DOHH2 (cell line): ENCODE measurements around the gene FASN.

Experiments
- H3F3A ChIP-seq: fragments of 200-600 bp; sonication (generic), shearing (Covaris generic); 2 replicates; pipeline ENCODE4 v1.6.0; 2016; ENCODE audit warnings: antibody characterized with exemption, mild to moderate bottlenecking; ENCODE audit not compliant: control insufficient read depth, insufficient read depth
- H3K27ac ChIP-seq: fragments of 200-600 bp; sonication (generic); 2 replicates; pipeline ENCODE4 v1.5.1; 2014; ENCODE audit warnings: low read depth, mild to moderate bottlenecking, low read length, moderate library complexity
- H3K27me3 ChIP-seq: fragments of 200-600 bp; sonication (generic); 2 replicates; pipeline ENCODE4 v1.6.1; 2014; ENCODE audit warnings: mild to moderate bottlenecking, low read length, mixed read lengths; ENCODE audit not compliant: control insufficient read depth
- H3K36me3 ChIP-seq: fragments of 200-600 bp; sonication (generic); 2 replicates; pipeline ENCODE4 v1.6.1; 2014; ENCODE audit warnings: mild to moderate bottlenecking, low read length, moderate library complexity, mixed read lengths; ENCODE audit not compliant: control insufficient read depth
- H3K4me1 ChIP-seq: fragments of 200-600 bp; sonication (generic); 2 replicates; pipeline ENCODE4 v1.6.1; 2014; ENCODE audit warnings: mild to moderate bottlenecking, low read length, mixed read lengths; ENCODE audit not compliant: control insufficient read depth
- H3K4me2 ChIP-seq: fragments of 200-600 bp; sonication (generic); 2 replicates; pipeline ENCODE4 v1.6.0; 2014; ENCODE audit warnings: mild to moderate bottlenecking, low read length, moderate library complexity
- H3K4me3 ChIP-seq: fragments of 200-600 bp; sonication (generic); 2 replicates; pipeline ENCODE4 v1.5.1; 2014; ENCODE audit warnings: mild to moderate bottlenecking, low read length, mixed read lengths
- H3K79me2 ChIP-seq: fragments of 200-600 bp; sonication (generic); 2 replicates; pipeline ENCODE4 v1.6.1; 2014; ENCODE audit warnings: mild to moderate bottlenecking, low read length, mixed read lengths; ENCODE audit not compliant: control insufficient read depth
- H3K9me2 ChIP-seq: fragments of 200-600 bp; sonication (generic); replicated peaks from 2 replicates; pipeline ENCODE4 v1.6.1; 2014; ENCODE audit warnings: mild to moderate bottlenecking, low read length, mixed read lengths; ENCODE audit not compliant: control insufficient read depth
- H3K9me3 ChIP-seq: fragments of 200-600 bp; sonication (generic); 2 replicates; pipeline ENCODE4 v1.6.1; 2014; ENCODE audit warnings: antibody characterized with exemption, low read length, mixed read lengths; ENCODE audit not compliant: control insufficient read depth, insufficient read depth
- H4K20me1 ChIP-seq: fragments of 200-600 bp; sonication (generic); 2 replicates; pipeline ENCODE4 v1.6.0; 2014; ENCODE audit warnings: low read depth, mild to moderate bottlenecking, antibody characterized with exemption, low read length, moderate library complexity; ENCODE audit not compliant: control insufficient read depth, insufficient read depth
- EZH2phosphoT487 ChIP-seq: fragments of 200-600 bp; sonication (generic); IDR thresholded peaks from 2 replicates; pipeline ENCODE4 v1.6.1; 2017; ENCODE audit warnings: borderline replicate concordance, mild to moderate bottlenecking, antibody characterized with exemption, low read length, moderate library complexity, mixed read lengths
- TF ChIP-seq, protein P1 (sequence below): fragments of 200-600 bp; sonication (generic); IDR thresholded peaks from one replicate; pipeline ENCODE4 v1.5.1; 2014; ENCODE audit warnings: antibody characterized with exemption, mild to moderate bottlenecking, low read depth, low read length; ENCODE audit not compliant: poor library complexity, severe bottlenecking

FASN gene

DNA sequence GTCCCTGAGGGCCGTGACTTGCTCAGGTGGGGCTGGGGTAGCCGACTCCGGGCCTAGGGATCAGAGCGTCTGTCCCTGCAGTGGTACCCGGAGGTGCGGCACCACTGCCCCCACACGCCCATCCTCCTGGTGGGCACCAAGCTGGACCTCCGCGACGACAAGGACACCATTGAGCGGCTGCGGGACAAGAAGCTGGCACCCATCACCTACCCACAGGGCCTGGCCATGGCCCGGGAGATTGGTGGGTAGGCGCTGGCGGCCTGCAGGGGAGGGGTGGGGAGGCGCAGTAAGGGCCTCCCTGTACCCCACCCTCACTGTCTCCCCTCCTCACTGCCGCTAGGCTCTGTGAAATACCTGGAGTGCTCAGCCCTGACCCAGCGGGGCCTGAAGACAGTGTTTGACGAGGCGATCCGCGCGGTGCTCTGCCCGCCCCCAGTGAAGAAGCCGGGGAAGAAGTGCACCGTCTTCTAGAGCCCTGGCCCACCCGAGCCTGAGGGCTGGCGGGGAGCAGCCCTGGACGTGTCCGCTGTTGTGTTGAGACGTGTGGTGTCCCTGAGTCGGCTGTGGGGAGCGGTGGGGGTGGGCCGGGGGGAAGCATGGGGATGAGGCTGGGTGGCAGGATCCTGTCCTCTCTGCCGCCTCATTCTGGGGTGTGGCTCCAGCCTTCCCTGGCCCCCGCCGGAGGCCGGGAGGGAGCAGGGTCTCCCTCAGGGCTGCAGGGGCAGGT lies 64.5 kb downstream of the FASN start:
- TF ChIP-seq, protein P1, sequence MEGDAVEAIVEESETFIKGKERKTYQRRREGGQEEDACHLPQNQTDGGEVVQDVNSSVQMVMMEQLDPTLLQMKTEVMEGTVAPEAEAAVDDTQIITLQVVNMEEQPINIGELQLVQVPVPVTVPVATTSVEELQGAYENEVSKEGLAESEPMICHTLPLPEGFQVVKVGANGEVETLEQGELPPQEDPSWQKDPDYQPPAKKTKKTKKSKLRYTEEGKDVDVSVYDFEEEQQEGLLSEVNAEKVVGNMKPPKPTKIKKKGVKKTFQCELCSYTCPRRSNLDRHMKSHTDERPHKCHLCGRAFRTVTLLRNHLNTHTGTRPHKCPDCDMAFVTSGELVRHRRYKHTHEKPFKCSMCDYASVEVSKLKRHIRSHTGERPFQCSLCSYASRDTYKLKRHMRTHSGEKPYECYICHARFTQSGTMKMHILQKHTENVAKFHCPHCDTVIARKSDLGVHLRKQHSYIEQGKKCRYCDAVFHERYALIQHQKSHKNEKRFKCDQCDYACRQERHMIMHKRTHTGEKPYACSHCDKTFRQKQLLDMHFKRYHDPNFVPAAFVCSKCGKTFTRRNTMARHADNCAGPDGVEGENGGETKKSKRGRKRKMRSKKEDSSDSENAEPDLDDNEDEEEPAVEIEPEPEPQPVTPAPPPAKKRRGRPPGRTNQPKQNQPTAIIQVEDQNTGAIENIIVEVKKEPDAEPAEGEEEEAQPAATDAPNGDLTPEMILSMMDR: no peak
- Histone ChIP-seq H3K4me2 (no peak overlapping the region), H3K4me3 (no peak overlapping the region), H3K27me3 (no peaks in the 10 kb centered on the region), H3K36me3 (peaks cover 21% of the 10 kb centered on the region), H4K20me1 (peaks cover 5% of the 10 kb centered on the region), H3K4me1 (peaks cover 33% of the 10 kb centered on the region), H3K9me3 (no peaks in the 10 kb centered on the region), H3K27ac (no peak overlapping the region), H3K79me2 (peaks cover 12% of the 10 kb centered on the region), H3K9me2 (no peaks in the 10 kb centered on the region), H3F3A (peaks cover 9% of the 10 kb centered on the region)

GRCh38 chr17:82031885-82032627 lies 66.0 kb downstream of the FASN start:
- peaks cover 24% of the 10 kb centered on the region for H3K36me3 ChIP-seq
- H3K9me2 ChIP-seq: no peaks in the 10 kb centered on the region
- peaks cover 5% of the 10 kb centered on the region for H4K20me1 ChIP-seq
- H3K79me2 ChIP-seq: peaks cover 12% of the 10 kb centered on the region
- TF ChIP-seq, protein P1: no peak
- TF ChIP-seq EZH2phosphoT487: no peak
- H3K27ac ChIP-seq: no peak overlapping the region
- peak overlapping the region; percentile 20; the same call in 1 of the 2 replicates for H3K4me3 ChIP-seq
- H3K4me1 ChIP-seq: peaks cover 27% of the 10 kb centered on the region
- no peaks in the 10 kb centered on the region for H3K27me3 ChIP-seq
- H3K4me2 ChIP-seq: peak overlapping the region; percentile 46; the same call in 1 of the 2 replicates
- H3K9me3 ChIP-seq: no peaks in the 10 kb centered on the region
- H3F3A ChIP-seq: peaks cover 9% of the 10 kb centered on the region

DNA sequence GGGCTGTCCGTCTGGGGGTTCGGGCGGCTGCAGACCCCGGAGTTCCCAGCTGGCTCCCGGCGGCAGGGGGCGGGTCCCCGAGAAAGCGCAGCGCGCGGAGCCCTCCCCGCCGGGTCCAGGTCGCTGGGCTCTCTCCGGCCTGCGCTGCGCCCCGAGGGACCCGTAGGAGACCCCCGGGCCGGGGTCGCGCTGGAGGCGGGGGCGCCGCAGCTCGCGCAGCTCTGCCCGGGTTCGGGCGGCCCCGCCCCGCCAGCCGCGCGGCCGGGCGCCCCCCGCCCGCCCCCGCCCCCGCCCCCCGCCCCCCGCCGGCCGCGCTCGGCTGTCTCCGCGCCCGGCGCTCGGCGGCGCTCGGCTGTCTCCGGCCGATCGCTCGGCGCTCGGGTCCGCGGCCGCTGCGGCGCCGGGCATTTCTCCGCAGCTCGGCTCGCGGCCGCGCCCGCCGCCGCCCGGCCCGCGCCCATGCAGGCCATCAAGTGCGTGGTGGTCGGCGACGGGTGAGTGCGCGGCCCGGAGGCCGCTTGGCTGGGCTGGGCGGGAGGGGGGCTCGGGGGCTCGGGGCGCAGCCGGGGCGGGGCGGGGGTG lies 66.6 kb downstream of the FASN start, which contains the start of gene RAC3:
TSS of gene RAC3 (plus strand) at position 376 of the 582 bp plus-strand sequence. CDS start at position 460, 84 bp downstream.
- TF ChIP-seq, protein P1: no peak
- TF ChIP-seq EZH2phosphoT487: no peak
- Histone ChIP-seq H3K9me2 (no peaks in the 10 kb centered on the region), H3K4me2 (peak within 1 kb of the TSS; percentile 93), H3K27me3 (no peaks in the 10 kb centered on the region), H3K9me3 (no peaks in the 10 kb centered on the region), H3K4me1 (peaks cover 23% of the 10 kb centered on the region), H3K4me3 (peak within 1 kb of the TSS; percentile 78), H3F3A (peaks cover 9% of the 10 kb centered on the region), H3K79me2 (peaks cover 5% of the 10 kb centered on the region), H4K20me1 (no peaks in the 10 kb centered on the region), H3K27ac (no peak within 1 kb of the TSS), H3K36me3 (peaks cover 17% of the 10 kb centered on the region)
